ENCODE measurements around the gene KLHL14.

The KLHL14 gene

GRCh38 chr18:32698153-32698552, 74.7 kb downstream of the KLHL14 start:
- Histone ChIP-seq H3K9me3 (ENCODE audit: insufficient read depth, low read depth, low read length) (no peaks in the 10 kb centered on the region), H3K18ac (ENCODE audit: low read length) (no peak overlapping the region), H3K4me1 (ENCODE audit: control insufficient read depth in 1 of 2, insufficient read depth in 2 of 2, low read length in 2 of 2) (no peaks in the 10 kb centered on the region), H3K4me2 (ENCODE audit: low read length) (no peak overlapping the region), H3K27ac (ENCODE audit: low read depth, low read length) (no peak overlapping the region), H3K23ac (ENCODE audit: low read length) (no peak overlapping the region), H2BK12ac (ENCODE audit: low read length) (no peak overlapping the region), H2AFZ (ENCODE audit: insufficient read depth, low read length, poor library complexity) (no peak overlapping the region), H4K91ac (ENCODE audit: low read depth, low read length) (no peak overlapping the region), H4K8ac (ENCODE audit: low read depth, low read length) (no peak overlapping the region), H2AK5ac (ENCODE audit: low read length) (no peak overlapping the region), H2BK120ac (ENCODE audit: insufficient read depth, low read length, poor library complexity) (no peak overlapping the region), H3K27me3 (ENCODE audit: insufficient read depth, low read length) (no peaks in the 10 kb centered on the region), H3K79me1 (ENCODE audit: low read length) (no peaks in the 10 kb centered on the region), H3K79me2 (ENCODE audit: control insufficient read depth, insufficient read depth, low read length, poor library complexity) (no peaks in the 10 kb centered on the region), H3K36me3 (ENCODE audit: control insufficient read depth in 1 of 2, insufficient read depth in 2 of 2, low read length in 2 of 2) (no peaks in the 10 kb centered on the region), H2BK5ac (ENCODE audit: low read depth, low read length, poor library complexity) (no peak overlapping the region), H3K4ac (ENCODE audit: low read depth, low read length) (no peak overlapping the region), H3K14ac (ENCODE audit: low read length) (no peak overlapping the region), H4K12ac (ENCODE audit: low read depth, low read length) (no peak overlapping the region), H3K4me3 (ENCODE audit: low read depth, low read length) (no peak overlapping the region), H3K9ac (ENCODE audit: low read length) (no peak overlapping the region)
- WGBS (ENCODE audit: extremely low coverage, insufficient coverage, insufficient read length), result no CpG with 5 or more reads among the region's 3 CpGs
- no peak for DNase-seq

- no peak overlapping the region for H3K23ac ChIP-seq (ENCODE audit: low read length)
- no peak overlapping the region for H2AFZ ChIP-seq (ENCODE audit: insufficient read depth, low read length, poor library complexity)
- H3K27me3 ChIP-seq (ENCODE audit: insufficient read depth, low read length), result no peaks in the 10 kb centered on the region
- H3K4me3 ChIP-seq (ENCODE audit: low read depth, low read length), result no peak overlapping the region
- no peak overlapping the region for H3K4ac ChIP-seq (ENCODE audit: low read depth, low read length)
- H3K79me2 ChIP-seq (ENCODE audit: control insufficient read depth, insufficient read depth, low read length, poor library complexity), result peaks cover 2% of the 10 kb centered on the region
- H2BK120ac ChIP-seq (ENCODE audit: insufficient read depth, low read length, poor library complexity), result no peak overlapping the region
- H2BK5ac ChIP-seq (ENCODE audit: low read depth, low read length, poor library complexity), result no peak overlapping the region
- no peak overlapping the region for H3K14ac ChIP-seq (ENCODE audit: low read length)
- H2BK12ac ChIP-seq (ENCODE audit: low read length), result no peak overlapping the region
- no peak overlapping the region for H3K9ac ChIP-seq (ENCODE audit: low read length)
- no peak overlapping the region for H3K27ac ChIP-seq (ENCODE audit: low read depth, low read length)
- no peaks in the 10 kb centered on the region for H3K79me1 ChIP-seq (ENCODE audit: low read length)
- no peak overlapping the region for H3K18ac ChIP-seq (ENCODE audit: low read length)
- H4K91ac ChIP-seq (ENCODE audit: low read depth, low read length), result no peak overlapping the region
- H4K12ac ChIP-seq (ENCODE audit: low read depth, low read length), result no peak overlapping the region
- no peaks in the 10 kb centered on the region for H3K4me1 ChIP-seq (ENCODE audit: control insufficient read depth in 1 of 2, insufficient read depth in 2 of 2, low read length in 2 of 2)
- DNase-seq, result no peak
- H4K8ac ChIP-seq (ENCODE audit: low read depth, low read length), result no peak overlapping the region
- no peak overlapping the region for H2AK5ac ChIP-seq (ENCODE audit: low read length)
- WGBS (ENCODE audit: extremely low coverage, insufficient coverage, insufficient read length), result no CpG with 5 or more reads among the region's 3 CpGs
- H3K36me3 ChIP-seq (ENCODE audit: control insufficient read depth in 1 of 2, insufficient read depth in 2 of 2, low read length in 2 of 2), result no peaks in the 10 kb centered on the region
- no peaks in the 10 kb centered on the region for H3K9me3 ChIP-seq (ENCODE audit: insufficient read depth, low read depth, low read length)
- H3K4me2 ChIP-seq (ENCODE audit: low read length), result no peak overlapping the region
These were observed 76.4 kb downstream of the KLHL14 start for GRCh38 chr18:32696376-32696775.

GRCh38 chr18:32695534-32695933, 77.3 kb downstream of the KLHL14 start:
- no peak overlapping the region for H3K9ac ChIP-seq (ENCODE audit: low read length)
- no peak overlapping the region for H2BK5ac ChIP-seq (ENCODE audit: low read depth, low read length, poor library complexity)
- H2BK120ac ChIP-seq (ENCODE audit: insufficient read depth, low read length, poor library complexity), result no peak overlapping the region
- H4K91ac ChIP-seq (ENCODE audit: low read depth, low read length), result no peak overlapping the region
- no peaks in the 10 kb centered on the region for H3K36me3 ChIP-seq (ENCODE audit: control insufficient read depth in 1 of 2, insufficient read depth in 2 of 2, low read length in 2 of 2)
- no peak overlapping the region for H4K12ac ChIP-seq (ENCODE audit: low read depth, low read length)
- no peak overlapping the region for H3K4me3 ChIP-seq (ENCODE audit: low read depth, low read length)
- H3K4ac ChIP-seq (ENCODE audit: low read depth, low read length), result no peak overlapping the region
- no peak overlapping the region for H2BK12ac ChIP-seq (ENCODE audit: low read length)
- H3K79me2 ChIP-seq (ENCODE audit: control insufficient read depth, insufficient read depth, low read length, poor library complexity), result peaks cover 2% of the 10 kb centered on the region
- no peaks in the 10 kb centered on the region for H3K79me1 ChIP-seq (ENCODE audit: low read length)
- no peak overlapping the region for H4K8ac ChIP-seq (ENCODE audit: low read depth, low read length)
- no peak overlapping the region for H2AK5ac ChIP-seq (ENCODE audit: low read length)
- H3K9me3 ChIP-seq (ENCODE audit: insufficient read depth, low read depth, low read length), result no peaks in the 10 kb centered on the region
- no peaks in the 10 kb centered on the region for H3K27me3 ChIP-seq (ENCODE audit: insufficient read depth, low read length)
- no peaks in the 10 kb centered on the region for H3K4me1 ChIP-seq (ENCODE audit: control insufficient read depth in 1 of 2, insufficient read depth in 2 of 2, low read length in 2 of 2)
- H3K14ac ChIP-seq (ENCODE audit: low read length), result no peak overlapping the region
- H3K4me2 ChIP-seq (ENCODE audit: low read length), result no peak overlapping the region
- H3K27ac ChIP-seq (ENCODE audit: low read depth, low read length), result no peak overlapping the region
- H3K18ac ChIP-seq (ENCODE audit: low read length), result no peak overlapping the region
- no peak overlapping the region for H2AFZ ChIP-seq (ENCODE audit: insufficient read depth, low read length, poor library complexity)
- DNase-seq, result no peak
- WGBS (ENCODE audit: extremely low coverage, insufficient coverage, insufficient read length), result no CpG with 5 or more reads among the region's 3 CpGs
- H3K23ac ChIP-seq (ENCODE audit: low read length), result no peak overlapping the region

- H2BK12ac ChIP-seq (ENCODE audit: low read length), result no peak overlapping the region
- no peak overlapping the region for H3K18ac ChIP-seq (ENCODE audit: low read length)
- H3K4me3 ChIP-seq (ENCODE audit: low read depth, low read length), result no peak overlapping the region
- H3K4me1 ChIP-seq (ENCODE audit: control insufficient read depth in 1 of 2, insufficient read depth in 2 of 2, low read length in 2 of 2), result no peaks in the 10 kb centered on the region
- H4K12ac ChIP-seq (ENCODE audit: low read depth, low read length), result no peak overlapping the region
- no CpG with 5 or more reads among the region's 1 CpG for WGBS (ENCODE audit: extremely low coverage, insufficient coverage, insufficient read length)
- H3K9ac ChIP-seq (ENCODE audit: low read length), result no peak overlapping the region
- no peak overlapping the region for H4K91ac ChIP-seq (ENCODE audit: low read depth, low read length)
- H2BK120ac ChIP-seq (ENCODE audit: insufficient read depth, low read length, poor library complexity), result no peak overlapping the region
- no peak overlapping the region for H2BK5ac ChIP-seq (ENCODE audit: low read depth, low read length, poor library complexity)
- H4K8ac ChIP-seq (ENCODE audit: low read depth, low read length), result no peak overlapping the region
- H2AFZ ChIP-seq (ENCODE audit: insufficient read depth, low read length, poor library complexity), result no peak overlapping the region
- H3K4me2 ChIP-seq (ENCODE audit: low read length), result no peak overlapping the region
- H2AK5ac ChIP-seq (ENCODE audit: low read length), result no peak overlapping the region
- no peaks in the 10 kb centered on the region for H3K79me1 ChIP-seq (ENCODE audit: low read length)
- no peak for DNase-seq
- no peaks in the 10 kb centered on the region for H3K9me3 ChIP-seq (ENCODE audit: insufficient read depth, low read depth, low read length)
- no peaks in the 10 kb centered on the region for H3K36me3 ChIP-seq (ENCODE audit: control insufficient read depth in 1 of 2, insufficient read depth in 2 of 2, low read length in 2 of 2)
- no peak overlapping the region for H3K4ac ChIP-seq (ENCODE audit: low read depth, low read length)
- H3K79me2 ChIP-seq (ENCODE audit: control insufficient read depth, insufficient read depth, low read length, poor library complexity), result peaks cover 2% of the 10 kb centered on the region
- H3K14ac ChIP-seq (ENCODE audit: low read length), result no peak overlapping the region
- H3K27ac ChIP-seq (ENCODE audit: low read depth, low read length), result no peak overlapping the region
- no peak overlapping the region for H3K23ac ChIP-seq (ENCODE audit: low read length)
- H3K27me3 ChIP-seq (ENCODE audit: insufficient read depth, low read length), result no peaks in the 10 kb centered on the region
These were observed 84.0 kb downstream of the KLHL14 start for GRCh38 chr18:32688821-32689220.
